Measurements from ENCODE around the gene MARCHF6. TPM values are rescaled to one million over a fixed set of nuclear protein-coding genes. Genes with fewer than 3 reads are reported as not detected.

MARCHF6 gene
- total RNA-seq, 2 donors from 2014 or later, result 76.5 to 116 TPM

- Histone ChIP-seq H3K27ac (no peak overlapping the region), H3K4me3 (no peak overlapping the region), H3K36me3 (replicated peaks in 1 of 2; ENCODE audit: insufficient read depth in 1 of 2, low read depth in 2 of 2) (no peaks in the 10 kb centered on the region), H3K4me1 (peaks cover 16% of the 10 kb centered on the region), H3K27me3 (no peaks in the 10 kb centered on the region), H3K9me3 (no peaks in the 10 kb centered on the region)
- 62 to 72% methylated on average over 6 of the region's 6 CpGs for WGBS, 2 donors
- intact Hi-C loops (cut with DNase I), result no loop called here
- DNase-seq (no peak), ATAC-seq (no peak)
- no peak for TF ChIP-seq CTCF (IDR thresholded peaks at IDR 0.05)
- TF ChIP-seq POLR2A (IDR thresholded peaks at IDR 0.05), result no peak
These were observed 28.8 kb upstream of the MARCHF6 start for GRCh38 chr5:10324518-10325370.

- no peak for ATAC-seq
- Histone ChIP-seq H3K9me3 (no peaks in the 10 kb centered on the region), H3K27me3 (no peaks in the 10 kb centered on the region), H3K4me1 (peaks cover 52% of the 10 kb centered on the region), H3K4me3 (no peak overlapping the region), H3K36me3 (replicated peaks in 1 of 2; ENCODE audit: insufficient read depth in 1 of 2, low read depth in 2 of 2) (no peaks in the 10 kb centered on the region), H3K27ac (no peak overlapping the region)
- 91 to 92% methylated on average over 5 of the region's 5 CpGs for WGBS, 2 donors
- no peak for DNase-seq
- no peak for TF ChIP-seq POLR2A (IDR thresholded peaks at IDR 0.05)
- TF ChIP-seq CTCF (IDR thresholded peaks at IDR 0.05), result no peak
- intact Hi-C loops (cut with DNase I), result no loop called here
These were observed 25.2 kb upstream of the MARCHF6 start for GRCh38 chr5:10328323-10328722.

GRCh38 chr5:10329446-10329819 is 24.1 kb upstream of the MARCHF6 start:
- DNase-seq, result no peak
- Histone ChIP-seq H3K9me3 (no peaks in the 10 kb centered on the region), H3K36me3 (replicated peaks in 1 of 2; ENCODE audit: insufficient read depth in 1 of 2, low read depth in 2 of 2) (no peaks in the 10 kb centered on the region), H3K27me3 (no peaks in the 10 kb centered on the region), H3K4me1 (peaks cover 45% of the 10 kb centered on the region), H3K4me3 (no peak overlapping the region), H3K27ac (no peak overlapping the region)
- ATAC-seq, result no peak
- TF ChIP-seq CTCF (IDR thresholded peaks at IDR 0.05) (no peak), POLR2A (IDR thresholded peaks at IDR 0.05) (no peak)
- WGBS, 2 donors, result 76 to 79% methylated on average over 2 of the region's 2 CpGs
- intact Hi-C loops (cut with DNase I), result no loop called here

GRCh38 chr5:10329820-10330481 is 23.5 kb upstream of the MARCHF6 start:
- DNase-seq (peak; percentile 47 to 85 (median 62)), ATAC-seq (peak; percentile 20)
- intact Hi-C loops (cut with DNase I), result no loop called here
- H3K27ac ChIP-seq, result peak overlapping the region in 1 of 4 donors; percentile 4
- peaks cover 40% of the 10 kb centered on the region for H3K4me1 ChIP-seq
- TF ChIP-seq POLR2A (IDR thresholded peaks at IDR 0.05) (no peak), CTCF (IDR thresholded peaks at IDR 0.05) (no peak)
- 36 to 64% methylated on average over 4 to 7 of the region's 7 CpGs for WGBS, 2 donors
- no peaks in the 10 kb centered on the region for H3K9me3 ChIP-seq
- no peak overlapping the region for H3K4me3 ChIP-seq
- no peaks in the 10 kb centered on the region for H3K36me3 ChIP-seq (replicated peaks in 1 of 2; ENCODE audit: insufficient read depth in 1 of 2, low read depth in 2 of 2)
- no peaks in the 10 kb centered on the region for H3K27me3 ChIP-seq
